H1 (cell line): Measurements from ENCODE around the gene HOXC5. TPM values are rescaled to one million over a fixed set of nuclear protein-coding genes. Genes with fewer than 3 reads are reported as not detected.

ENCODE experiments used
- CTCF ChIA-PET: fragments of 300-600 bp; sonication (Branson Sonifier 250); formaldehyde crosslinking; loops from one replicate; lab custom pipeline; 2021; ENCODE audit not compliant: partially characterized antibody; lab: Charles Lee
- POLR2A ChIA-PET: fragments of 300-600 bp; sonication (Branson Sonifier 250); formaldehyde crosslinking; loops from one replicate; lab custom pipeline; 2021; ENCODE audit warnings: inconsistent platforms; ENCODE audit not compliant: partially characterized antibody; lab: Charles Lee
- DNase-seq, 2 experiments: peaks; one replicate each; pipeline versions ENCODE4 v3.0.0 to v3.0.0-alpha.2; 2010 to 2022; ENCODE audit warnings: low spot score in 2 of 2, low read depth in 1 of 2, mixed read lengths in 1 of 2
- FAIRE-seq: peaks from 2 replicates; lab custom pipeline; 2011; peaks lifted over from hg19 to GRCh38; lab: Jason Lieb, UNC
- H2AFZ ChIP-seq: 2 replicates; pipeline ENCODE4 v1.8.1; 2012; ENCODE audit warnings: low read length, inconsistent platforms
- H2AK5ac ChIP-seq: 2 replicates; pipeline ENCODE4 v1.6.1; 2013; ENCODE audit warnings: low read depth, low read length
- H2BK120ac ChIP-seq: replicated peaks from 2 replicates; pipeline ENCODE3; 2013; ENCODE audit warnings: low read depth, low read length, inconsistent platforms
- H2BK12ac ChIP-seq: 2 replicates; pipeline ENCODE4 v1.6.1; 2013; ENCODE audit warnings: low read depth, low read length
- H2BK15ac ChIP-seq: 2 replicates; pipeline ENCODE4 v1.6.1; 2013; ENCODE audit warnings: low read length
- H2BK20ac ChIP-seq: 2 replicates; pipeline ENCODE4 v1.6.1; 2013; ENCODE audit warnings: low read length
- H2BK5ac ChIP-seq: 2 replicates; pipeline ENCODE4 v1.6.1; 2013; ENCODE audit warnings: low read depth, low read length
- H3K14ac ChIP-seq: 2 replicates; pipeline ENCODE4 v1.6.1; 2013; ENCODE audit warnings: inconsistent platforms; ENCODE audit not compliant: insufficient read length
- H3K18ac ChIP-seq: 2 replicates; pipeline ENCODE4 v1.6.1; 2013; ENCODE audit warnings: low read length; ENCODE audit errors: extremely low read depth
- H3K23ac ChIP-seq: 2 replicates; pipeline ENCODE4 v1.6.1; 2013; ENCODE audit warnings: inconsistent platforms; ENCODE audit not compliant: insufficient read length
- H3K23me2 ChIP-seq: 2 replicates; pipeline ENCODE4 v1.6.1; 2013; ENCODE audit warnings: low read depth, low read length
- H3K27ac ChIP-seq: 2 replicates; pipeline ENCODE4 v1.6.1; 2011; ENCODE audit warnings: low read depth, low read length, inconsistent platforms
- H3K27me3 ChIP-seq, 4 experiments: replicated peaks in 1 of 4; 1 replicate in 1 of 4; 2 replicates in 3 of 4; pipeline versions ENCODE4 v1.6.1 to v1.8.1; 2011 to 2013; ENCODE audit warnings: low read length in 3 of 4, mild to moderate bottlenecking in 3 of 4, inconsistent platforms in 2 of 4, mixed read lengths in 2 of 4, moderate library complexity in 1 of 4; ENCODE audit not compliant: control insufficient read depth in 3 of 4, insufficient read depth in 3 of 4; ENCODE audit errors: extremely low read depth in 1 of 4
- H3K36me3 ChIP-seq, 4 experiments: 2 replicates each; pipeline versions ENCODE4 v1.6.1 to v1.8.1; 2011 to 2013; ENCODE audit warnings: mild to moderate bottlenecking in 4 of 4, low read length in 3 of 4, moderate library complexity in 2 of 4, control low read depth in 1 of 4, inconsistent platforms in 1 of 4; ENCODE audit not compliant: insufficient read depth in 4 of 4, control insufficient read depth in 2 of 4
- H3K4ac ChIP-seq: replicated peaks from 2 replicates; pipeline ENCODE3; 2013; ENCODE audit warnings: low read length, low read depth, mixed read lengths, inconsistent platforms; ENCODE audit not compliant: insufficient read length
- H3K4me1 ChIP-seq, 4 experiments: replicated peaks in 1 of 4; 1 replicate in 1 of 4; 2 replicates in 3 of 4; pipeline versions ENCODE4 v1.6.1 to v1.8.1; 2011 to 2013; ENCODE audit warnings: low read length in 3 of 4, inconsistent platforms in 2 of 4, mixed read lengths in 1 of 4; ENCODE audit not compliant: insufficient read depth in 4 of 4, control insufficient read depth in 3 of 4
- H3K4me2 ChIP-seq, 2 experiments: 2 replicates each; pipeline versions ENCODE4 v1.6.1 to v1.8.1; 2011 to 2013; ENCODE audit warnings: low read depth in 2 of 2, low read length in 2 of 2, control low read depth in 1 of 2, inconsistent platforms in 1 of 2, mild to moderate bottlenecking in 1 of 2; ENCODE audit not compliant: insufficient read depth in 1 of 2
- H3K4me3 ChIP-seq, 4 experiments: fragments of 200-600, 300-600 bp in 1 of 4; sonication (generic), shearing (Covaris generic), sonication (Bioruptor Twin) in 1 of 4; 2 replicates each; pipeline versions ENCODE4 v1.5.1 to v1.8.1; 2011 to 2016; ENCODE audit warnings: low read length in 4 of 4, low read depth in 3 of 4, control low read depth in 2 of 4, inconsistent platforms in 2 of 4, mild to moderate bottlenecking in 2 of 4, mixed read lengths in 1 of 4, moderate library complexity in 1 of 4; ENCODE audit not compliant: insufficient read depth in 2 of 4; ENCODE audit errors: extremely low read depth in 1 of 4
- H3K56ac ChIP-seq: replicated peaks from 2 replicates; pipeline ENCODE3; 2013; ENCODE audit warnings: low read depth, mild to moderate bottlenecking, mixed read lengths, low read length, inconsistent platforms; ENCODE audit not compliant: insufficient read length
- H3K79me1 ChIP-seq: 2 replicates; pipeline ENCODE4 v1.6.1; 2013; ENCODE audit warnings: low read depth, low read length, control low read depth
- H3K79me2 ChIP-seq, 2 experiments: 2 replicates each; pipeline versions ENCODE4 v1.6.1 to v1.8.1; 2012 to 2013; ENCODE audit warnings: low read length in 2 of 2, mild to moderate bottlenecking in 2 of 2, inconsistent platforms in 1 of 2; ENCODE audit not compliant: insufficient read depth in 2 of 2, control insufficient read depth in 1 of 2
- H3K9ac ChIP-seq, 4 experiments: replicated peaks in 1 of 4; 1 replicate in 1 of 4; 2 replicates in 3 of 4; pipeline versions ENCODE4 v1.6.1 to v1.8.1; 2011 to 2013; ENCODE audit warnings: low read depth in 3 of 4, low read length in 3 of 4, control low read depth in 2 of 4, mild to moderate bottlenecking in 2 of 4, moderate library complexity in 2 of 4, inconsistent platforms in 1 of 4; ENCODE audit errors: extremely low read depth in 1 of 4
- H3K9me3 ChIP-seq, 2 experiments: 2 replicates each; pipeline versions ENCODE4 v1.6.1 to v1.8.1; 2012 to 2013; ENCODE audit warnings: mild to moderate bottlenecking in 2 of 2, moderate library complexity in 2 of 2, control low read depth in 1 of 2, inconsistent platforms in 1 of 2, low read depth in 1 of 2, low read length in 1 of 2, mixed read lengths in 1 of 2; ENCODE audit not compliant: insufficient read depth in 2 of 2
- H4K20me1 ChIP-seq, 2 experiments: replicated peaks in 1 of 2; 2 replicates each; pipeline versions ENCODE3 to v1.8.1; 2011 to 2013; ENCODE audit warnings: inconsistent platforms in 2 of 2, low read length in 2 of 2, mild to moderate bottlenecking in 1 of 2; ENCODE audit not compliant: insufficient read depth in 2 of 2, control insufficient read depth in 1 of 2
- H4K5ac ChIP-seq: 2 replicates; pipeline ENCODE4 v1.6.1; 2013; ENCODE audit warnings: low read length, low read depth, mixed read lengths, inconsistent platforms; ENCODE audit not compliant: insufficient read length
- H4K8ac ChIP-seq: 2 replicates; pipeline ENCODE4 v1.8.0; 2013; ENCODE audit warnings: mild to moderate bottlenecking, moderate library complexity, low read length, inconsistent platforms; ENCODE audit not compliant: insufficient read depth; ENCODE audit errors: extremely low read depth
- H4K91ac ChIP-seq: replicated peaks from 2 replicates; pipeline ENCODE3; 2013; ENCODE audit warnings: low read length, mixed read lengths, inconsistent platforms; ENCODE audit not compliant: insufficient read length
- CHD2 ChIP-seq: IDR thresholded peaks from 2 replicates; pipeline ENCODE4 v1.6.1; 2012; ENCODE audit warnings: low read length, improper control_type of control experiment
- CTBP2 ChIP-seq: IDR thresholded peaks from 2 replicates; pipeline ENCODE4 v1.7.0; 2011; ENCODE audit warnings: borderline replicate concordance, mild to moderate bottlenecking, moderate library complexity, mixed read lengths, low read length; ENCODE audit not compliant: insufficient read depth, insufficient read length
- CTCF ChIP-seq, 3 experiments: IDR thresholded peaks; 1 replicate in 2 of 3; 2 replicates in 1 of 3; pipeline versions ENCODE4 v1.5.1 to v1.6.1; 2011; ENCODE audit warnings: low read length in 3 of 3, mild to moderate bottlenecking in 3 of 3, inconsistent platforms in 2 of 3, low read depth in 1 of 3, moderate library complexity in 1 of 3; ENCODE audit not compliant: insufficient read depth in 1 of 3; ENCODE audit errors: control extremely low read depth in 1 of 3
- EZH2 ChIP-seq: fragments of 200-600 bp; sonication (generic); IDR thresholded peaks from 2 replicates; pipeline ENCODE4 v1.7.1; 2012; ENCODE audit warnings: low read depth, mild to moderate bottlenecking, moderate library complexity, low read length, inconsistent platforms; ENCODE audit not compliant: severe bottlenecking
- NRF1 ChIP-seq: IDR thresholded peaks from 2 replicates; pipeline ENCODE4 v1.6.1; 2011; ENCODE audit warnings: mild to moderate bottlenecking, low read depth, low read length, improper control_type of control experiment
- POU5F1 ChIP-seq: IDR thresholded peaks from 2 replicates; pipeline ENCODE4 v1.6.1; 2011; ENCODE audit warnings: low read depth, mild to moderate bottlenecking, low read length, moderate library complexity
- SP1 ChIP-seq: IDR thresholded peaks from 2 replicates; pipeline ENCODE4 v1.6.1; 2011; ENCODE audit warnings: low read depth, low read length
- SP2 ChIP-seq: IDR thresholded peaks from 2 replicates; pipeline ENCODE4 v1.6.1; 2012; ENCODE audit warnings: mild to moderate bottlenecking, low read length, inconsistent platforms
- TEAD4 ChIP-seq: IDR thresholded peaks from 2 replicates; pipeline ENCODE4 v1.6.1; 2012; ENCODE audit warnings: low read depth, low read length, inconsistent platforms, mixed read lengths
- YY1 ChIP-seq: IDR thresholded peaks from 2 replicates; pipeline ENCODE4 v1.6.1; 2011; ENCODE audit warnings: low read depth, mild to moderate bottlenecking, low read length
- WGBS, 2 experiments: shearing (Covaris generic) in 1 of 2; methylation state at CpG; one replicate each; pipeline versions ENCODE4 v1.1.6 to v1.1.7; 2013 to 2015; ENCODE audit warnings: low lambda C conversion rate in 2 of 2, mixed read lengths in 2 of 2, inconsistent platforms in 1 of 2, low coverage in 1 of 2, missing lambda C conversion rate in 1 of 2; ENCODE audit not compliant: insufficient replicate concordance in 2 of 2, insufficient coverage in 1 of 2, insufficient read length in 1 of 2; ENCODE audit errors: extremely low coverage in 1 of 2, missing lambda C conversion rate in 1 of 2; 5-methylcytosine and 5-hydroxymethylcytosine counted together
- polyA plus RNA-seq, 7 experiments: library from polyadenylated mRNA; depleted of rRNA in 3 of 7; stranded (reverse) in 5 of 7; unstranded in 2 of 7; fragments of >200 nt in 5 of 7; fragments of 200-250 nt in 2 of 7; gene quantifications; 1 replicate in 5 of 7; 2 replicates in 1 of 7; 4 replicates in 1 of 7; pipeline versions ENCODE4 v1.2.1 to v1.2.3, GENCODE V29; 2011 to 2013; ENCODE audit warnings: missing spikeins in 2 of 7, mixed read lengths in 2 of 7
- total RNA-seq: library from RNA; stranded (reverse); fragmentation: NEBNext Ultra II Directional; extraction: Animal tissue kit (Norgen Biotek cat#: 25700); gene quantifications from 2 replicates; pipeline ENCODE4 v1.2.1, GENCODE V29; 2021

The HOXC5 gene
- total and polyA plus RNA-seq, 2 of the 8 experiments (the other 6 are each of a cell fraction or from before 2014, with no cell fraction given), result not detected

- no peak overlapping the region for H4K5ac ChIP-seq
- CTCF ChIA-PET, result interaction anchor here (0.7 to 12.5 kb wide), 17 partner anchors 8 to 275 kb away, joined by 3 to 172 read pairs (median 4); partner anchors contain the start of genes HOXC11, HOXC5 and HOXC8
- H3K23ac ChIP-seq, result no peak overlapping the region
- no peak overlapping the region for H2AFZ ChIP-seq
- H4K91ac ChIP-seq, result no peak overlapping the region
- no peak overlapping the region for H3K18ac ChIP-seq
- H3K9me3 ChIP-seq, result no peaks in the 10 kb centered on the region
- H3K79me1 ChIP-seq, result no peaks in the 10 kb centered on the region
- DNase-seq, result peak in 1 of 2 experiments; percentile 75
- no peak overlapping the region for H3K27ac ChIP-seq
- no peak overlapping the region; the same call in 1 of the 2 replicates for H2BK12ac ChIP-seq
- peaks cover 3% of the 10 kb centered on the region; the same call in 1 of the 2 replicates for H3K23me2 ChIP-seq
- H3K27me3 ChIP-seq, result peaks cover 94 to 100% (median 100%) of the 10 kb centered on the region in 4 experiments
- H3K9ac ChIP-seq, result no peak overlapping the region
- H4K20me1 ChIP-seq, result peaks cover 10 to 28% of the 10 kb centered on the region in 2 experiments
- peak overlapping the region; percentile 60 for H2AK5ac ChIP-seq
- no peak overlapping the region for H3K4me3 ChIP-seq
- H4K8ac ChIP-seq, result no peak overlapping the region
- H2BK15ac ChIP-seq, result no peak overlapping the region; the same call in 1 of the 2 replicates
- POLR2A ChIA-PET, result interaction anchor here (0.8 to 1.5 kb wide), 2 partner anchors 21 to 36 kb away, joined by 4 read pairs; partner anchors contain the start of genes HOXC10 and HOXC9
- H2BK5ac ChIP-seq, result no peak overlapping the region
- H3K14ac ChIP-seq, result no peak overlapping the region
- no peak overlapping the region for H2BK120ac ChIP-seq
- peaks cover 0 to 12% (median 4%) of the 10 kb centered on the region in 4 experiments; a peak in 6 of 7 replicates for H3K4me1 ChIP-seq
- H3K56ac ChIP-seq, result no peak overlapping the region
- H3K79me2 ChIP-seq, result no peaks in the 10 kb centered on the region
- WGBS, 2 experiments, result 8% methylated on average over 15 of the region's 16 CpGs; no CpG with 5 or more reads in 1 of the 2 experiments
- H3K4ac ChIP-seq, result no peak overlapping the region
- H2BK20ac ChIP-seq, result no peak overlapping the region
- no peaks in the 10 kb centered on the region; a peak in 1 of 8 replicates for H3K36me3 ChIP-seq
- FAIRE-seq, result no peak
- H3K4me2 ChIP-seq, result no peak overlapping the region
- TF ChIP-seq NRF1 (no peak), POU5F1 (no peak), TEAD4 (no peak), CTCF (IDR thresholded peaks at IDR 0.05; ENCODE audit: control extremely low read depth in 1 of 3, insufficient read depth in 1 of 3, low read depth in 1 of 3, low read length in 3 of 3) (peak; percentile 31 to 47 (median 42)), CTBP2 (peak; percentile 92), EZH2 (peak; percentile 95), SP2 (no peak), YY1 (peak; percentile 42; the same call in 1 of the 2 replicates), CHD2 (no peak), SP1 (peak; percentile 73)
Measured at GRCh38 chr12:54021432-54022013, 11.3 kb upstream of the HOXC5 start.
